ENCODE results near the gene DERA.

DNA sequence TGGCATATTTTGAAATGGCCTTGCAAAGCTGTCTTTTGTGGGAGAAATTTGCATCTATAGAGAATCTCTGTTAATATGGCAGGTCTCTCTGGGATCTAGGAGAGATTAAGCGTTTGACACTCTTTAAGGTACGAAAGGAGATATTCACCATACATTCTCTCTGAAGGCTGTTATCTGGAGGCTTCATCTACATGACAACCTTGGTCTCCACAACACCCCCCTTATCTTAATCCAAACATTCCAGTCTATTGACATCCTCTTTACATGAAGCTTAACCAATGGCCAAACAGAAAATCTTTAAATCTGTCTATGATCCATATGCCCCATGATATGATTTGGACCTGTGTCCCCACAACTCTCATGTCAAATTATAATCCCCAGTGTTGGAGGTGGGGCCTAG is 137.4 kb downstream of the DERA start:
- TF ChIP-seq CTCF (IDR thresholded peaks at IDR 0.05; ENCODE audit: low read length): no peak
- TF ChIP-seq EZH2phosphoT487 (IDR thresholded peaks at IDR 0.05; ENCODE audit: low read length): no peak

Measured in MM.1S (cell line).